HG03558 (cell line): ENCODE results near the gene RPS6KA2.

Experiments
- ATAC-seq: cut with Tn5 transposase; IDR thresholded peaks from one replicate; pipeline ENCODE4 v1.9.1; 2021; ENCODE audit warnings: moderate number of reproducible peaks; ENCODE audit not compliant: unreplicated experiment; ENCODE audit errors: extremely low read depth

Gene RPS6KA2

GRCh38 chr6:166580076-166581050 lies 46.7 kb downstream of the RPS6KA2 start:
- ATAC-seq = no peak

DNA sequence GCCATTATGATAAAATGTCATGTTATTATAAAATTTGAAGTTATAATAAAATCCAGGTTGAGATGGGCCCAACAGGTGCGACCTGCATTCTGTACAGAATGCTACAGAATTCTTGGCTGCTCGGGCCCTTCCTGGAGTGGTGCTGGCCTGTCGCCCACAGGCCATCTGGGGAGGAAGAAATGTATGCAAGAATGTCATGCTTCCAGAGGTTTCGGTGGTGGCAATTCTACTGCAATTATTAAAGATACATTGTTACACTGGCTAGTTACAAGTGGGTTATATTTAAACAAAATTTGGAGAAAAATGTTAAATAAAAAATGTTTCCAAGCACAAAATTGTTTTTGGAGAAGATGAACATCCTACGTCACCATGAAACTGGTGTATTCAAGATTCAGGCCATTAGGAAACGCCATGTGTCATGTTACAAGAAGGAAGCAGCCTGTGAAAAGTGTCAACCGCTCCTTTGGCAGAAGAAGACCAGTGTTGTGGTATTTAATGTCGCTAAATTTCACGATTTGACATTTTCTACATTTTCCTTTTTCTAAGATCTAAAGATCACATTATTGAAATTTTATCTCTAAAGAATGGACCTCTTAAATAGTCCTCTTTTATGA lies 47.7 kb downstream of the RPS6KA2 start:
- no peak for ATAC-seq

DNA sequence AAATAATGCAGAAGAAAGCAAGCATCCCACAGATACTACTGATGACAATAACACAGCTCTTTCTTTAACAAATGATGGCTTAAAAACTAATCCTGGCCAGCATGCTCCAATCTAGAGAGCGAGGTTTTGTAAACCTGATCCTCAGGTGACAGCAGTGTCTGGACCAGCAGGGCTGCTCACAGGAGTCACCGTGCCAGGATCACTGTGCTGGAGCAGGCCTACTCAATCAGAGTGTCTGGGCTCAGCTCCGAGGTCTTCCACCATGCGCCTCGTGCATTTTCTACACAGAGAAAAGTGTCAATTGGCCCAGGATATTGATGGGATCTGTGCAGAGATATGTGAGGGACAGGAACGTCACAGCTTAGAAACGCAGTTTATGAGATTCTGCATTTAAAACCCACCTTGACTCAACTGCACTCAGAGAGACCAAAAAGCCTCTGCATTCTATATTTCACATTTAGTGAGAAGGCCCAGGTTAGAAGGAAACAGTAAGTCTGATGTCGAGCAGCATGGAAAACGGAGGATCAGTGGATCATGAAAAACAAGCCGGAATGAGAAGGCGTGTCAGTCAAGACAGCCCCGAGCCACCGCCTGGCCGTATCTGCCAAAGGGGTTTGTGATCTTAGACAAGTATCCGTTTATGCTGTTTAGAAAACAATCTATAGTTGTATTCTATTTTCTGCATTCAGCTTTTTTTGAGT lies 48.4 kb downstream of the RPS6KA2 start:
- no peak for ATAC-seq

DNA sequence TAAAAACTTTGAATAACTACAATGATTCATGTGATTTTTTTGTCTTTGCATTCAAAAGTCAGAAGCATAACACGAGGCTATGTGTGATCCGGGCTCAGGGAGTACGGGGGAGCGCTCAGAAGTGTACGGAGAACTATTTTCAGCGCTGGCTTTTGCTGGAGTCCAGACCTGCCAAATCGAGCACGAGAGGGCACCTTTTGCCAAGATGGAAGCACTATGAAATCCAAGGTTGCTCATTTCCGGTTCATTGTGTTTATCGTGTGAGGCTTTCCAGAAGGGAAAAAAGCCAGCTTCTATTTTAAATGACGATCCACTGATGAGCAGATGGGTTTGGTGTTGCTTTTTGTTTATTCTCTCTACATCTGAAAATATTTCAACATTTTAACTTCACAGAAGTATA lies 51.8 kb downstream of the RPS6KA2 start:
- no peak for ATAC-seq

- ATAC-seq = no peak
These were observed 53.4 kb downstream of the RPS6KA2 start for GRCh38 chr6:166573511-166574216.

DNA sequence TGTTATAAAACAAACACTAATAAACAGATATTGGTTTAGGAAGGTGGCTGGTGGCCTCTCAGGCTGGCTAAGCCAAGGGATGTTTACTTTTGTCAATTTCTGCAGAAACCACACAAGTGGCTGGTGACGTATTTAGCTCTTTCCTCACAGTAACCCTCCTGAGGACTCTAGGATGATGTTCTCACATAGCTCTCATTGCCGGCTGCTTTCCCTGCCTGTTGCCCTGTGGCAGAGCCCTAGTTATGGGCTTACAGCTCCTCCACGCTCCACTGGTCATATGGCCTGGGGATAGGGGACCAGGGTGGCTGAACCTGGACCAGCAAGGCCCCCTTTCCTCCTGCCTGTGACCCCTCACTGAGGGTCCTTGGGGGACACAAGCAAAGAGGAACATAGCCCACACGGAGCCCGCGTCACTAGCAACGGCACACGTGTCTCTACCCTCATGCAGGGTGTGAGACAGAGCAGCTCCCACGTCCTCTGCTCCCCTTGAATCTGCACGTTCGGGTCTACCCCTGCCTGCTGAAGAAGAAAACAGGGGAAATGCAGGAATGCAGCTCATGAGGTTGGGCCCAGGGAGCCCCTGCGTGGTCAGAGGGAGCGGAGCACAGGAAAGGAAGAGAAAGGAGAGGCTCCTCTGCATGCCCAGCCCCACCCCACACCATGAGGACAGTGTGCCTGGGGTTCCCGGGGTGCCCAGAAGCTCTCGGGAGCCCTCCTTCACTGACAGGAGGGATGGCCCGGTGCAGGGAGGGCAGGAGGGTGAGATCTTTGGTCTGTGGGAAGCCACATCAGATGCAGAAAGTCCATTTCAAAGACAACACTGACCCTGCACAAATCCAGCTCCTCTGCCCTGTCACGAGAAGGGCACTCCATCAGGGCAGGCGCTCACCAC lies 54.4 kb downstream of the RPS6KA2 start:
- ATAC-seq = no peak

DNA sequence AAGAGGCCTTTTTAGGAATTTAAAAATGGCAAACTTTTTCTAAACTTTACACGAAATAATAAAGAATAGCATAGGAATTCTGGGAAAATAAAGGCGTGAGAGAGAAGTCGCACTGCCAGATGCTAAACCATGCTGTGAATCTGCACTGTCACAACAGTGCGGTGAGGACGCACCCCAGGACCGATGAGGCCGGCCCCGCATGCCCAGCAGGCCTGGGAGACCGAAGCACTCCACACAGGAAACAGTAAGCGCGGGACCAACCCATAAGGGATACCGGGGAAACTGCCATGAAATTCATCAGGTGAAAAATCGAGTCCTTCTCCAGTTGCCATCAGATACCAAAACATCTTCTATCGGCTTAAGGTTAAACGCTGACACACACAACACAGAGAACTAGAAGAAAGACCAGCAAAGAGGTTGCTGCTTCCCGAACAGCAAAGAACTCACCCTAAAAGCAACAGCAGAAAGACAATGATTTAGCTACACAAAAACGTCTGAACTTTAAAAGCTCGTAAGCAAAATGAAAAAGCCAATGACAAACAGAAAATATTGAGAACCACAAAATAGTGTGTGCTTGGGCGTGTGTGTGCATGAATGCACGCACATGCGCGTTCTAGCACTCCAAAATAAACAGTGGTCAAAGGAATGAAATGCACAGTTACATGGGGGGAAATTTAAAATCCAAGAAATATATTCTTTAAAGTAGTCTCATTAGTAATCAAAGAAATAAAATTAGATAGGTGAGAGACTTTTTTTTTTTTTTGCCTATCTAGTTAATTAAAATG lies 55.9 kb downstream of the RPS6KA2 start:
- no peak for ATAC-seq

GRCh38 chr6:166569206-166569605 lies 57.8 kb downstream of the RPS6KA2 start:
- no peak for ATAC-seq

GRCh38 chr6:166567813-166568212 lies 59.2 kb downstream of the RPS6KA2 start:
- ATAC-seq = no peak

GRCh38 chr6:166567107-166567506 lies 59.9 kb downstream of the RPS6KA2 start:
- ATAC-seq = no peak

DNA sequence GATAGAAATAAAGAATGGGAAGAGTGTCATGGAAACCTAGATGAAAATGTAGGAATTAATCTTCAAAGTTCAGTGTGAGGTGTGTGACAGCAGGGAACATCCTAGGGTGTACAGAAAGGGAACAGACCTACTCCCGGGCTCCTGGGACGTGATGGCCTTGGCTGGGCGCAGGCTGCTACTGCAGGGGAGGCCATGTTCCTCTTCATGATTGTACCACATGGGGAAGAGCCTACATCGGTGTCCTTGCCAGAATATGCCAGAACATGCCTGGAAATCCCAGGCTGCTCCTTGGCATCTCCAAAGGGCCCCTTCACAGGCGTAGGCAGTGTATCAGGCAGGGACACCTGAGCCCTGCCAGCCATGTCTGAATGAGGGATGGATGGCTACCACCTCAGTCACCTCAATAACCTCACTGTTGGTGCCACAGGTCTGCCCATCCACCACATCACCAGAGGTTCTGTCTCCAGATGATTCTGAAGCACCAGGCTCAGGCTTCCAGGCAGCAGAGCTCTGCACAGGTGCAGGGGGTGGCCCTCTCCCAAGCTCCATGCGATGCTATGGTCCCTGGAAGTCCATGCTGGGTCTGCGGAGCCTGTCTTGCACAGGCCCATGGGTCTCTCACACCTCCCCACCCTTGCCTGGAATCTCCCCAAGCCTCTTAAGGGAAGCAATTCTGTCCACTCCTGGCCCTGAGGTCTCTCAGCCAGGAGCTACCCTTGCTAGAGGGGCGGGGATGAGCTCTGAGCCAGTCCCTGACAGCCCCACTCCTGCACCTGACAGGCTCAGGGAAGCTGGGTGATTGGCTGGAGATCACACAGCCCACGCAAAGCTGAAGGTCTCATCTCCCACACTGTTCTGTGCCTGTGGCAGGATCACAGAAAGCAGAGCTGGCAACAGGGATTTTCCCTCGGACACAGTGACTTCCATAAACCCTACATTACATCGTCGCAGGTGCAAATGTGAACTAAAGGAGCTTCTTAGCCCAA lies 60.7 kb downstream of the RPS6KA2 start:
- ATAC-seq = no peak

- ATAC-seq = no peak
These were observed 61.7 kb downstream of the RPS6KA2 start for GRCh38 chr6:166565084-166565967.

GRCh38 chr6:166563805-166564204 lies 63.2 kb downstream of the RPS6KA2 start:
- ATAC-seq = no peak

GRCh38 chr6:166563200-166563599 lies 63.9 kb downstream of the RPS6KA2 start:
- no peak for ATAC-seq

DNA sequence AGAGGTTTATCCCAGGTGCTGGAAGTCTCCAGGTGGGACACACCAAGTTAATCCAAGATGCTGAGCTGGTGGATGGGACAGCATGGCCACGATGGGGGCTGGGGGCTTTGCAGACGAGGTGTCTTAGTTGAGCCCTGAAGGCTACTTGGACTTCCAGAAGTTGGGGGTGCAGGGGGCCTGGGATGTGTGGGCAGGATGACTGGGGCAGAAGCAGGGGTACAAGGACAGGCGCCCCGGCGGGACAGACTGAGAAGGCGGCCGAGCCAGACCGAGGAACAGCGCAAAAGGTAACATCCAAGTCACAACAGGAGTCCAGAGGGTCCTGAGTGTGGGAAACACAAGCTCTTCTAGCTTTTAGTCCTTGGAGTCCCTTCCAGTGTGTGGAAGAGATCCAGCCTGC lies 64.3 kb downstream of the RPS6KA2 start:
- no peak for ATAC-seq

- no peak for ATAC-seq
These were observed 65.2 kb downstream of the RPS6KA2 start for GRCh38 chr6:166561771-166562359.
